GM13977 (cell line): Measurements from ENCODE around the gene PDE4D.

Experiments
- DNase-seq: peaks from one replicate; pipeline ENCODE4 v3.0.0; 2012; ENCODE audit warnings: low spot score
- CTCF ChIP-seq: IDR thresholded peaks from 2 replicates; pipeline ENCODE4 v1.5.1; 2012; ENCODE audit warnings: mild to moderate bottlenecking, control low read depth; ENCODE audit not compliant: insufficient read depth; ENCODE audit errors: extremely low read depth, missing control alignments
- in situ Hi-C: fragments of 300-500 bp; cut with MboI; formaldehyde crosslinking; loops from one replicate; pipeline ENCODE4 v1.12.0; 2022; ENCODE audit warnings: low sequenced_read_pairs, low pct_unique_long_range_greater_than_20kb, mixed read lengths, inconsistent platforms; ENCODE audit not compliant: unreplicated experiment

Gene PDE4D

GRCh38 chr5:59366784-59367183, 526.7 kb downstream of the PDE4D start:
- in situ Hi-C loops = no loop called here
- TF ChIP-seq CTCF = no peak
- DNase-seq = no peak

- TF ChIP-seq CTCF = no peak
- DNase-seq = no peak
- in situ Hi-C loops = no loop called here
Observed at GRCh38 chr5:59362438-59362837, 531.1 kb downstream of the PDE4D start.

GRCh38 chr5:59361454-59361853, 532.1 kb downstream of the PDE4D start:
- in situ Hi-C loops = no loop called here
- no peak for DNase-seq
- TF ChIP-seq CTCF = no peak

- DNase-seq = no peak
- TF ChIP-seq CTCF = no peak
- in situ Hi-C loops = no loop called here
Observed at GRCh38 chr5:59360130-59360555, 533.4 kb downstream of the PDE4D start.

GRCh38 chr5:59358005-59358861, 535.3 kb downstream of the PDE4D start:
- in situ Hi-C loops = no loop called here
- no peak for DNase-seq
- no peak for TF ChIP-seq CTCF

GRCh38 chr5:59357381-59357977, 536.0 kb downstream of the PDE4D start:
- in situ Hi-C loops = no loop called here

More at GRCh38 chr5:59357381-59357977, 536.0 kb downstream of the PDE4D start:
- no peak for DNase-seq
- TF ChIP-seq CTCF = no peak
